Activated naive CD8-positive, alpha-beta T cell (primary cell): ENCODE measurements around the gene SLC39A13.

Source experiments
- H3K27ac Mint-ChIP-seq: one replicate; pipeline ENCODE4 v1.8.0; 2021; ENCODE audit warnings: mixed read lengths
- H3K27me3 Mint-ChIP-seq: one replicate; pipeline ENCODE4 v1.8.0; 2021; ENCODE audit warnings: mixed read lengths
- H3K36me3 Mint-ChIP-seq: one replicate; pipeline ENCODE4 v1.8.0; 2021; ENCODE audit warnings: mixed read lengths
- H3K4me1 Mint-ChIP-seq: one replicate; pipeline ENCODE4 v1.8.0; 2021; ENCODE audit warnings: low read depth, mixed read lengths
- H3K4me3 Mint-ChIP-seq: one replicate; pipeline ENCODE4 v1.8.0; 2021; ENCODE audit warnings: mild to moderate bottlenecking, mixed read lengths
- H3K9me3 Mint-ChIP-seq: one replicate; pipeline ENCODE4 v1.8.0; 2021; ENCODE audit warnings: low read depth, mixed read lengths

The SLC39A13 gene

GRCh38 chr11:47407746-47408590 is at the start of gene SLC39A13:
TSS of gene SLC39A13 (plus strand) at chr11:47408590. CDS start at chr11:47410095, 1,505 bp downstream.
- peak within 1 kb of the TSS; percentile 92 for H3K4me3 Mint-ChIP-seq
- peak within 1 kb of the TSS; percentile 97 for H3K27ac Mint-ChIP-seq
- peaks cover 16% of the 10 kb centered on the region for H3K4me1 Mint-ChIP-seq
- H3K27me3 Mint-ChIP-seq, result no peaks in the 10 kb centered on the region
- H3K9me3 Mint-ChIP-seq, result no peaks in the 10 kb centered on the region
- no peaks in the 10 kb centered on the region for H3K36me3 Mint-ChIP-seq

GRCh38 chr11:47358731-47359051 is 49.7 kb upstream of the SLC39A13 start:
- H3K36me3 Mint-ChIP-seq, result no peaks in the 10 kb centered on the region
- no peak overlapping the region for H3K4me3 Mint-ChIP-seq
- peaks cover 10% of the 10 kb centered on the region for H3K4me1 Mint-ChIP-seq
- no peaks in the 10 kb centered on the region for H3K27me3 Mint-ChIP-seq
- H3K9me3 Mint-ChIP-seq, result no peaks in the 10 kb centered on the region
- H3K27ac Mint-ChIP-seq, result no peak overlapping the region

GRCh38 chr11:47359162-47359561 is 49.2 kb upstream of the SLC39A13 start:
- no peak overlapping the region for H3K27ac Mint-ChIP-seq
- H3K36me3 Mint-ChIP-seq, result no peaks in the 10 kb centered on the region
- H3K27me3 Mint-ChIP-seq, result no peaks in the 10 kb centered on the region
- no peak overlapping the region for H3K4me3 Mint-ChIP-seq
- peaks cover 10% of the 10 kb centered on the region for H3K4me1 Mint-ChIP-seq
- no peaks in the 10 kb centered on the region for H3K9me3 Mint-ChIP-seq

GRCh38 chr11:47359586-47359985 is 48.8 kb upstream of the SLC39A13 start:
- Mint-ChIP-seq H3K36me3 (no peaks in the 10 kb centered on the region), H3K27me3 (no peaks in the 10 kb centered on the region), H3K4me3 (no peak overlapping the region), H3K4me1 (peaks cover 10% of the 10 kb centered on the region), H3K9me3 (no peaks in the 10 kb centered on the region), H3K27ac (no peak overlapping the region)

- Mint-ChIP-seq H3K4me1 (peaks cover 10% of the 10 kb centered on the region), H3K36me3 (no peaks in the 10 kb centered on the region), H3K4me3 (no peak overlapping the region), H3K27ac (no peak overlapping the region), H3K27me3 (no peaks in the 10 kb centered on the region), H3K9me3 (no peaks in the 10 kb centered on the region)
These were observed 48.0 kb upstream of the SLC39A13 start for GRCh38 chr11:47360341-47360740.

- H3K4me3 Mint-ChIP-seq, result no peak overlapping the region
- H3K36me3 Mint-ChIP-seq, result no peaks in the 10 kb centered on the region
- no peak overlapping the region for H3K27ac Mint-ChIP-seq
- H3K9me3 Mint-ChIP-seq, result no peaks in the 10 kb centered on the region
- peaks cover 10% of the 10 kb centered on the region for H3K4me1 Mint-ChIP-seq
- no peaks in the 10 kb centered on the region for H3K27me3 Mint-ChIP-seq
These were observed 47.0 kb upstream of the SLC39A13 start for GRCh38 chr11:47361419-47361818.

- H3K9me3 Mint-ChIP-seq, result no peaks in the 10 kb centered on the region
- H3K36me3 Mint-ChIP-seq, result no peaks in the 10 kb centered on the region
- H3K4me3 Mint-ChIP-seq, result no peak overlapping the region
- peaks cover 11% of the 10 kb centered on the region for H3K4me1 Mint-ChIP-seq
- no peak overlapping the region for H3K27ac Mint-ChIP-seq
- no peaks in the 10 kb centered on the region for H3K27me3 Mint-ChIP-seq
These were observed 42.3 kb upstream of the SLC39A13 start for GRCh38 chr11:47366020-47366490.

- H3K27me3 Mint-ChIP-seq, result no peaks in the 10 kb centered on the region
- peaks cover 14% of the 10 kb centered on the region for H3K4me1 Mint-ChIP-seq
- peak overlapping the region; percentile 18 for H3K27ac Mint-ChIP-seq
- H3K9me3 Mint-ChIP-seq, result no peaks in the 10 kb centered on the region
- H3K36me3 Mint-ChIP-seq, result no peaks in the 10 kb centered on the region
- H3K4me3 Mint-ChIP-seq, result no peak overlapping the region
These were observed 38.7 kb upstream of the SLC39A13 start for GRCh38 chr11:47369676-47370075.

GRCh38 chr11:47372422-47372821 is 36.0 kb upstream of the SLC39A13 start:
- no peak overlapping the region for H3K27ac Mint-ChIP-seq
- H3K4me1 Mint-ChIP-seq, result peaks cover 14% of the 10 kb centered on the region
- H3K27me3 Mint-ChIP-seq, result no peaks in the 10 kb centered on the region

GRCh38 chr11:47373876-47374719 is 34.3 kb upstream of the SLC39A13 start:
- peak overlapping the region; percentile 64 for H3K27ac Mint-ChIP-seq
- H3K9me3 Mint-ChIP-seq, result no peaks in the 10 kb centered on the region
- no peaks in the 10 kb centered on the region for H3K27me3 Mint-ChIP-seq
- H3K4me3 Mint-ChIP-seq, result no peak overlapping the region
- H3K4me1 Mint-ChIP-seq, result peaks cover 13% of the 10 kb centered on the region
- no peaks in the 10 kb centered on the region for H3K36me3 Mint-ChIP-seq

More at GRCh38 chr11:47372422-47372821, 36.0 kb upstream of the SLC39A13 start:
- no peaks in the 10 kb centered on the region for H3K9me3 Mint-ChIP-seq
- H3K36me3 Mint-ChIP-seq, result no peaks in the 10 kb centered on the region
- H3K4me3 Mint-ChIP-seq, result no peak overlapping the region

- H3K27me3 Mint-ChIP-seq, result no peaks in the 10 kb centered on the region
- H3K4me1 Mint-ChIP-seq, result peaks cover 8% of the 10 kb centered on the region
- no peaks in the 10 kb centered on the region for H3K36me3 Mint-ChIP-seq
- no peaks in the 10 kb centered on the region for H3K9me3 Mint-ChIP-seq
- H3K27ac Mint-ChIP-seq, result peak overlapping the region; percentile 64
- no peak overlapping the region for H3K4me3 Mint-ChIP-seq
These were observed 33.7 kb upstream of the SLC39A13 start for GRCh38 chr11:47374720-47375019.

GRCh38 chr11:47375020-47375419 is 33.4 kb upstream of the SLC39A13 start:
- no peak overlapping the region for H3K4me3 Mint-ChIP-seq
- peaks cover 5% of the 10 kb centered on the region for H3K4me1 Mint-ChIP-seq
- no peaks in the 10 kb centered on the region for H3K36me3 Mint-ChIP-seq
- H3K27ac Mint-ChIP-seq, result no peak overlapping the region
- H3K9me3 Mint-ChIP-seq, result no peaks in the 10 kb centered on the region
- no peaks in the 10 kb centered on the region for H3K27me3 Mint-ChIP-seq

- no peaks in the 10 kb centered on the region for H3K36me3 Mint-ChIP-seq
- no peaks in the 10 kb centered on the region for H3K27me3 Mint-ChIP-seq
- H3K4me1 Mint-ChIP-seq, result peaks cover 5% of the 10 kb centered on the region
- H3K9me3 Mint-ChIP-seq, result no peaks in the 10 kb centered on the region
- H3K4me3 Mint-ChIP-seq, result no peak overlapping the region
- H3K27ac Mint-ChIP-seq, result no peak overlapping the region
These were observed 32.8 kb upstream of the SLC39A13 start for GRCh38 chr11:47375546-47376085.

- Mint-ChIP-seq H3K9me3 (no peaks in the 10 kb centered on the region), H3K4me1 (peaks cover 5% of the 10 kb centered on the region), H3K27ac (no peak overlapping the region), H3K4me3 (no peak overlapping the region), H3K27me3 (no peaks in the 10 kb centered on the region), H3K36me3 (no peaks in the 10 kb centered on the region)
These were observed 32.3 kb upstream of the SLC39A13 start for GRCh38 chr11:47376107-47376524.
